Type B pancreatic cell (in vitro differentiated cells): ENCODE measurements around the gene DYNC2H1. TPM values are rescaled to one million over a fixed set of nuclear protein-coding genes. Genes with fewer than 3 reads are reported as not detected.

ENCODE experiments used
- DNase-seq: peaks from one replicate; pipeline ENCODE4 v3.0.0; 2021; ENCODE audit warnings: mixed read lengths; ENCODE audit not compliant: unreplicated experiment; ENCODE audit errors: extremely low spot score
- H3K27ac Mint-ChIP-seq: 2 replicates; pipeline ENCODE4 v1.8.0; 2021; ENCODE audit warnings: mild to moderate bottlenecking, mixed read lengths
- H3K27me3 Mint-ChIP-seq: 2 replicates; pipeline ENCODE4 v1.8.0; 2021; ENCODE audit warnings: mixed read lengths
- H3K36me3 Mint-ChIP-seq: 2 replicates; pipeline ENCODE4 v1.8.0; 2021; ENCODE audit warnings: mixed read lengths
- H3K4me1 Mint-ChIP-seq: one replicate; pipeline ENCODE4 v1.8.0; 2021; ENCODE audit warnings: mixed read lengths; ENCODE audit not compliant: unreplicated experiment
- H3K4me3 Mint-ChIP-seq: 2 replicates; pipeline ENCODE4 v1.8.0; 2021; ENCODE audit warnings: mild to moderate bottlenecking, mixed read lengths
- H3K9me3 Mint-ChIP-seq: 2 replicates; pipeline ENCODE4 v1.8.0; 2021; ENCODE audit warnings: mixed read lengths
- CTCF ChIP-seq: fragments of 200-600 bp; sonication (generic); conservative IDR thresholded peaks from 2 replicates; pipeline ENCODE4 v1.5.0; 2021; ENCODE audit warnings: antibody characterized with exemption, mild to moderate bottlenecking
- long read RNA-seq: library from polyadenylated mRNA; unstranded; transcript quantifications from one replicate; pipeline ENCODE4 v2.0.0, GENCODE V29; 2020
- total RNA-seq: library from RNA; stranded (reverse); gene quantifications from 2 replicates; pipeline ENCODE4 v1.2.1, GENCODE V29; 2021; ENCODE audit warnings: low replicate concordance

The DYNC2H1 gene
- 8.9 and 26.1 TPM in 2 replicates for total RNA-seq
- long read RNA-seq, partial matches to known transcripts, result 14 of 17 reads
- long read RNA-seq, other reads (novel, unspliced or antisense), result 3 of 17 reads

GRCh38 chr11:103108933-103109817, at the start of gene DYNC2H1:
DYNC2H1 (plus strand) TSS chr11:103109426; CDS start chr11:103109575, 149 bp downstream.
- DNase-seq, result peak; percentile 91
- Mint-ChIP-seq H3K36me3 (peaks cover 3% of the 10 kb centered on the region), H3K27me3 (peaks cover 6% of the 10 kb centered on the region), H3K4me1 (peaks cover 16% of the 10 kb centered on the region), H3K9me3 (no peaks in the 10 kb centered on the region), H3K4me3 (peak within 1 kb of the TSS; percentile 99), H3K27ac (peak within 1 kb of the TSS; percentile 94)
- peak; percentile 68 for TF ChIP-seq CTCF

GRCh38 chr11:103061656-103062055, 47.6 kb upstream of the DYNC2H1 start:
- no peaks in the 10 kb centered on the region for H3K27me3 Mint-ChIP-seq
- no peak for TF ChIP-seq CTCF
- no peaks in the 10 kb centered on the region for H3K9me3 Mint-ChIP-seq
- no peaks in the 10 kb centered on the region for H3K4me1 Mint-ChIP-seq
- no peak for DNase-seq
- H3K4me3 Mint-ChIP-seq, result no peak overlapping the region
- H3K36me3 Mint-ChIP-seq, result peaks cover 24% of the 10 kb centered on the region
- H3K27ac Mint-ChIP-seq, result no peak overlapping the region

DNA sequence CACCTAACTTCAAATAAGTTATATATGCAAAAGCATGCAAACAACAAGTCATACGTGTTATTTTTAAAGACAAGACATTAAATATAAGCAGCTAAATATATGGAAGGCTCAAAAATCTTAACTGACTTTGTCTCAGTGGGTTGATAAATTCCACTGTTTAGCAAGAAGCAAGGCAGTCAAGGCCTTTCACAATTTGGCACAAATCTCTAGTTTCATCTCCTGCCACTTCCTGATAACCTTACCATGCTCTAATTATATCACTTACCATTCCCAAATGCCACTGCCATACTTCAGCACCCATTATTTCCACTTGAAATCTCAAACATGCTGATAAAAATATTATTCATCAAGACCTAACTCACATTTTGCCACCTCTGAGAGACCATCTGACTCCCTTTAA, 42.1 kb upstream of the DYNC2H1 start:
- Mint-ChIP-seq H3K9me3 (no peaks in the 10 kb centered on the region), H3K27ac (no peak overlapping the region), H3K4me1 (no peaks in the 10 kb centered on the region)

GRCh38 chr11:103069367-103069766, 39.9 kb upstream of the DYNC2H1 start:
- Mint-ChIP-seq H3K27ac (no peak overlapping the region), H3K27me3 (no peaks in the 10 kb centered on the region)

More for the DNA sequence above, 42.1 kb upstream of the DYNC2H1 start:
- no peaks in the 10 kb centered on the region for H3K27me3 Mint-ChIP-seq
- peaks cover 36% of the 10 kb centered on the region for H3K36me3 Mint-ChIP-seq
- no peak for TF ChIP-seq CTCF
- no peak overlapping the region for H3K4me3 Mint-ChIP-seq
- no peak for DNase-seq

DNA sequence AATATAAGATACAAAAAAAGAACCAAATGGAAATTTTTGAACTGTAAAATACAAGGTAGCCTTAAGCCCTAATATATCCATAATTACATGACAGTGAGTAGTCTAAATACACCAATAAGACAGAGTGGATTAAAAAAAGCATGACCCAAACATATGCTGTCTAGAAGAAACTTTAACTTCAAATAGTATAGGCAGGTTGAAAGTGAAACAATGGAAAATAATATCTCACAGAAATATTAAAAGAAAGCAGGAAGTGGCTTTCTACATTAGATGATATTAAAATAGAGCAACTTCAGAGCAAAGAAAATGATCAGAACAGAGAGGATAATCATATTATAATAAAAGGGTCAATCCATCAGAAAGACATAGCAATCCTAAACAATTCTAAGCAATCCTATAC, 39.1 kb upstream of the DYNC2H1 start:
- Mint-ChIP-seq H3K27ac (no peak overlapping the region), H3K36me3 (peaks cover 44% of the 10 kb centered on the region), H3K4me3 (no peak overlapping the region), H3K27me3 (no peaks in the 10 kb centered on the region), H3K9me3 (no peaks in the 10 kb centered on the region), H3K4me1 (no peaks in the 10 kb centered on the region)
- DNase-seq, result no peak
- TF ChIP-seq CTCF, result no peak

More at GRCh38 chr11:103069367-103069766, 39.9 kb upstream of the DYNC2H1 start:
- Mint-ChIP-seq H3K4me1 (no peaks in the 10 kb centered on the region), H3K4me3 (no peak overlapping the region), H3K9me3 (no peaks in the 10 kb centered on the region), H3K36me3 (peaks cover 42% of the 10 kb centered on the region)
- no peak for DNase-seq
- no peak for TF ChIP-seq CTCF
